ENCODE data around the gene RHCG. TPM values are rescaled to one million over a fixed set of nuclear protein-coding genes. Genes with fewer than 3 reads are reported as not detected.

Gene RHCG
- total and polyA plus RNA-seq, 2 of the 4 experiments (the other 2 are of a cell fraction): not detected

DNA sequence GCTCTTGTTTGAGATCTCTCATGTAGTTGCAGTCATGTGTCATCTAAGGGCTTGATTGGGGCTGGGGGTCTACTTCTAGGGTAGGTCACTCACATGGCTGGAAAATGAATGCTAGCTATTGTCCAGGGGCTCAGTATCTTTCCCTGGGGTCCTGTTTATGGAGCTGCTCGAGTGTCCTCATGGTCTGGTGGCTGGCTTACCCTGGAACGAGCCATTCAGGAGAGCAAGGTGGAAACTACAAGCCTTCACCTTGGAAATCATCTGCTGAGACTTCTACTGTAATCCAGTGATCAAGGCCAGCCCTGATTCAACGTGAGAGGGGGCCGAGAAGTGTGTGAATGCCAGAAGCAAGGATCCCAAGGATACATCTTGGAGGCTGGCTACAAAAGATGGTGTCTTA, 16.2 kb upstream of the RHCG start:
- Histone ChIP-seq H2BK120ac (ENCODE audit: low read depth, low read length) (no peak overlapping the region), H3K14ac (replicated peaks; ENCODE audit: low read depth, low read length) (no peak overlapping the region), H4K20me1 (ENCODE audit: insufficient read depth, low read length) (no peaks in the 10 kb centered on the region), H4K8ac (ENCODE audit: low read depth in 2 of 2, low read length in 2 of 2) (no peak overlapping the region), H2BK15ac (ENCODE audit: low read depth, low read length) (no peak overlapping the region), H3K4me1 (ENCODE audit: control insufficient read depth, insufficient read depth, low read length) (no peaks in the 10 kb centered on the region), H3K23ac (ENCODE audit: low read depth, low read length) (no peak overlapping the region), H2AK5ac (ENCODE audit: low read depth, low read length) (no peak overlapping the region), H2AK9ac (replicated peaks; ENCODE audit: low read depth, low read length, poor library complexity) (no peak overlapping the region), H3K4me2 (ENCODE audit: low read depth, low read length) (no peak overlapping the region), H3K36me3 (ENCODE audit: control insufficient read depth, insufficient read depth, low read length) (no peaks in the 10 kb centered on the region), H4K91ac (ENCODE audit: insufficient read depth, low read depth, low read length) (no peak overlapping the region), H3K79me1 (ENCODE audit: low read depth in 1 of 2, low read length in 2 of 2) (no peaks in the 10 kb centered on the region), H3K27me3 (ENCODE audit: control insufficient read depth, insufficient read depth, low read length) (peaks cover 30% of the 10 kb centered on the region), H3K9me1 (ENCODE audit: insufficient read depth, low read length) (no peaks in the 10 kb centered on the region; the same call in 1 of the 2 replicates), H4K5ac (ENCODE audit: low read depth, low read length) (no peak overlapping the region), H3K27ac (ENCODE audit: insufficient read depth, low read length) (no peak overlapping the region), H3K9ac (ENCODE audit: low read depth, low read length) (no peak overlapping the region), H3K4ac (ENCODE audit: low read depth, low read length) (no peak overlapping the region), H3K56ac (ENCODE audit: extremely low read depth, insufficient read depth, low read length) (no peak overlapping the region), H2AFZ (replicated peaks; ENCODE audit: low read length, poor library complexity) (no peak overlapping the region), H3K18ac (ENCODE audit: low read depth, low read length) (no peak overlapping the region), H2BK5ac (ENCODE audit: low read depth, low read length, poor library complexity, severe bottlenecking) (no peak overlapping the region), H3K4me3 (ENCODE audit: insufficient read depth, low read depth, low read length) (no peak overlapping the region), H2BK20ac (ENCODE audit: low read depth, low read length) (no peak overlapping the region), H3K9me3 (ENCODE audit: control insufficient read depth, insufficient read depth, low read length) (no peaks in the 10 kb centered on the region)
- in situ Hi-C loops (cut with MboI; ENCODE audit: low sequenced_read_pairs) (no loop called here), intact Hi-C loops (cut with micrococcal nuclease) (no loop called here), dilution Hi-C loops (cut with HindIII; ENCODE audit: low sequenced_read_pairs, unreplicated experiment) (no loop called here)
- DNase-seq (no peak), ATAC-seq (ENCODE audit: low read depth) (no peak)
- no TSS peak for BruUV-seq (replicated peaks)
- ChIA-PET POLR2A (ENCODE audit: unreplicated experiment) (no interaction called here), CTCF (no interaction called here)
- 18% methylated on average over 2 of the region's 4 CpGs; no CpG with 5 or more reads in 1 of the 2 experiments for WGBS, 2 experiments (ENCODE audit: extremely low coverage in 2 of 2, insufficient read length in 1 of 2)
- TF ChIP-seq CEBPB (IDR thresholded peaks at IDR 0.05; ENCODE audit: low read depth, low read length): no peak
- no peak for TF ChIP-seq SMC3 (IDR thresholded peaks at IDR 0.05; ENCODE audit: low read depth, low read length)
- no peak for TF ChIP-seq CHD1 (IDR thresholded peaks at IDR 0.05; ENCODE audit: low read depth, low read length)
- no peak for TF ChIP-seq BHLHE40 (IDR thresholded peaks at IDR 0.05; ENCODE audit: low read depth, low read length)
- TF ChIP-seq MAFK (IDR thresholded peaks at IDR 0.05; ENCODE audit: low read depth, low read length): no peak
- TF ChIP-seq, protein P1, sequence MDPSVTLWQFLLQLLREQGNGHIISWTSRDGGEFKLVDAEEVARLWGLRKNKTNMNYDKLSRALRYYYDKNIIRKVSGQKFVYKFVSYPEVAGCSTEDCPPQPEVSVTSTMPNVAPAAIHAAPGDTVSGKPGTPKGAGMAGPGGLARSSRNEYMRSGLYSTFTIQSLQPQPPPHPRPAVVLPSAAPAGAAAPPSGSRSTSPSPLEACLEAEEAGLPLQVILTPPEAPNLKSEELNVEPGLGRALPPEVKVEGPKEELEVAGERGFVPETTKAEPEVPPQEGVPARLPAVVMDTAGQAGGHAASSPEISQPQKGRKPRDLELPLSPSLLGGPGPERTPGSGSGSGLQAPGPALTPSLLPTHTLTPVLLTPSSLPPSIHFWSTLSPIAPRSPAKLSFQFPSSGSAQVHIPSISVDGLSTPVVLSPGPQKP (IDR thresholded peaks at IDR 0.05; ENCODE audit: borderline replicate concordance, low read depth, low read length): no peak
